GF-D8 (cell line): ENCODE results near the gene HECW1.

Source experiments
- DNase-seq: peaks from one replicate; lab custom pipeline; 2025; lab: John Stamatoyannopoulos, UW

HECW1 gene

GRCh38 chr7:43265139-43265538, 152.7 kb downstream of the HECW1 start:
- no peak for DNase-seq

GRCh38 chr7:43273939-43274719, 161.7 kb downstream of the HECW1 start:
- DNase-seq, result no peak

GRCh38 chr7:43274752-43275151, 162.3 kb downstream of the HECW1 start:
- DNase-seq, result no peak

- no peak for DNase-seq
These were observed 164.1 kb downstream of the HECW1 start for GRCh38 chr7:43276547-43276946.

GRCh38 chr7:43278088-43278644, 165.7 kb downstream of the HECW1 start:
- no peak for DNase-seq

GRCh38 chr7:43281268-43281667, 168.8 kb downstream of the HECW1 start:
- DNase-seq, result no peak

- no peak for DNase-seq
These were observed 171.3 kb downstream of the HECW1 start for GRCh38 chr7:43283706-43284105.

GRCh38 chr7:43289826-43290225, 177.4 kb downstream of the HECW1 start:
- no peak for DNase-seq

GRCh38 chr7:43290978-43291377, 178.5 kb downstream of the HECW1 start:
- DNase-seq, result no peak

GRCh38 chr7:43291789-43292188, 179.3 kb downstream of the HECW1 start:
- DNase-seq, result no peak

GRCh38 chr7:43292384-43292783, 179.9 kb downstream of the HECW1 start:
- no peak for DNase-seq

GRCh38 chr7:43294080-43294630, 181.7 kb downstream of the HECW1 start:
- DNase-seq, result no peak

- no peak for DNase-seq
These were observed 183.0 kb downstream of the HECW1 start for GRCh38 chr7:43295429-43295828.

GRCh38 chr7:43296306-43296705, 183.9 kb downstream of the HECW1 start:
- DNase-seq, result no peak

- DNase-seq, result no peak
These were observed 186.2 kb downstream of the HECW1 start for GRCh38 chr7:43298617-43299016.

- DNase-seq, result no peak
These were observed 187.7 kb downstream of the HECW1 start for GRCh38 chr7:43300121-43300520.

GRCh38 chr7:43302211-43302711, 189.8 kb downstream of the HECW1 start:
- no peak for DNase-seq

- DNase-seq, result no peak
These were observed 190.5 kb downstream of the HECW1 start for GRCh38 chr7:43302773-43303460.

GRCh38 chr7:43303740-43304241, 191.3 kb downstream of the HECW1 start:
- no peak for DNase-seq

GRCh38 chr7:43306404-43306803, 194.0 kb downstream of the HECW1 start:
- no peak for DNase-seq

GRCh38 chr7:43307522-43307921, 195.1 kb downstream of the HECW1 start:
- DNase-seq, result no peak

- DNase-seq, result no peak
These were observed 196.7 kb downstream of the HECW1 start for GRCh38 chr7:43308913-43309705.
